Thymus (tissue), 11 donors: ENCODE measurements around the gene FAM193A. TPM values are rescaled to one million over a fixed set of nuclear protein-coding genes. Genes with fewer than 3 reads are reported as not detected.

Source experiments
- DNase-seq, 9 donors: peaks; one replicate each; pipeline ENCODE4 v3.0.0-alpha.2; 2013; ENCODE audit warnings: low spot score in 9 of 9, low read depth in 6 of 9, missing footprints in 1 of 9
- H3K27ac ChIP-seq, 2 donors: one replicate each; pipeline ENCODE4 v1.5.1; 2013; ENCODE audit warnings: control low read depth in 1 of 2, low read depth in 1 of 2, low read length in 1 of 2, mild to moderate bottlenecking in 1 of 2, moderate library complexity in 1 of 2
- H3K27me3 ChIP-seq, 2 donors: one replicate each; pipeline ENCODE4 v1.5.1; 2013; ENCODE audit warnings: low read length in 1 of 2; ENCODE audit not compliant: control insufficient read depth in 2 of 2, insufficient read depth in 1 of 2
- H3K36me3 ChIP-seq, 2 donors: one replicate each; pipeline ENCODE4 v1.5.1; 2013; ENCODE audit warnings: low read length in 1 of 2, mild to moderate bottlenecking in 1 of 2, moderate library complexity in 1 of 2; ENCODE audit not compliant: control insufficient read depth in 2 of 2, insufficient read depth in 2 of 2
- H3K4me1 ChIP-seq, 2 donors: one replicate each; pipeline ENCODE4 v1.5.1; 2013; ENCODE audit warnings: low read length in 2 of 2; ENCODE audit not compliant: control insufficient read depth in 2 of 2, insufficient read depth in 2 of 2
- H3K4me3 ChIP-seq, 2 donors: one replicate each; pipeline ENCODE4 v1.5.1; 2013; ENCODE audit warnings: low read length in 2 of 2, control low read depth in 1 of 2, mild to moderate bottlenecking in 1 of 2
- H3K9me3 ChIP-seq, 2 donors: one replicate each; pipeline ENCODE4 v1.5.1; 2013; ENCODE audit warnings: low read length in 1 of 2, mild to moderate bottlenecking in 1 of 2; ENCODE audit not compliant: control insufficient read depth in 2 of 2, insufficient read depth in 1 of 2
- WGBS: extraction: QIAGEN DNeasy Blood & Tissue Kit; methylation state at CpG from one replicate; pipeline ENCODE4 v1.1.7; 2013; 5-methylcytosine and 5-hydroxymethylcytosine counted together
- polyA plus RNA-seq: library from polyadenylated mRNA; stranded (reverse); fragments of 200-250 nt; gene quantifications from one replicate; pipeline ENCODE4 v1.2.3, GENCODE V29; 2013
- total RNA-seq: library from RNA; stranded (reverse); fragments of 120-200 nt; gene quantifications from one replicate; pipeline ENCODE4 v1.2.4, GENCODE V29; 2013
- donor health status: healthy.

The FAM193A gene
- total and polyA plus RNA-seq, 2 donors, result 9.0 to 13.8 TPM

- 98% methylated on average over 10 of the region's 10 CpGs for WGBS
- Histone ChIP-seq H3K27me3 (no peaks in the 10 kb centered on the region), H3K4me1 (peaks cover 0 to 4% of the 10 kb centered on the region in 2 donors), H3K27ac (no peak overlapping the region), H3K9me3 (no peaks in the 10 kb centered on the region), H3K36me3 (peaks cover 67 to 71% of the 10 kb centered on the region in 2 donors), H3K4me3 (no peak overlapping the region)
- DNase-seq, result no peak
Measured at GRCh38 chr4:2647403-2648158, 111.1 kb downstream of the FAM193A start.

- H3K9me3 ChIP-seq, result no peaks in the 10 kb centered on the region
- DNase-seq, result no peak
- peaks cover 0 to 4% of the 10 kb centered on the region in 2 donors for H3K4me1 ChIP-seq
- peaks cover 67 to 70% of the 10 kb centered on the region in 2 donors for H3K36me3 ChIP-seq
- no peak overlapping the region for H3K4me3 ChIP-seq
- no peak overlapping the region for H3K27ac ChIP-seq
- no peaks in the 10 kb centered on the region for H3K27me3 ChIP-seq
- 99% methylated on average over 9 of the region's 9 CpGs for WGBS
Measured at GRCh38 chr4:2648159-2648814, 111.8 kb downstream of the FAM193A start.

GRCh38 chr4:2649604-2650114 lies 113.2 kb downstream of the FAM193A start:
- no peak for DNase-seq
- H3K4me3 ChIP-seq, result no peak overlapping the region
- H3K27ac ChIP-seq, result no peak overlapping the region
- H3K9me3 ChIP-seq, result no peaks in the 10 kb centered on the region
- peaks cover 0 to 4% of the 10 kb centered on the region in 2 donors for H3K4me1 ChIP-seq
- 98% methylated on average over 5 of the region's 5 CpGs for WGBS
- H3K36me3 ChIP-seq, result peaks cover 59 to 60% of the 10 kb centered on the region in 2 donors
- H3K27me3 ChIP-seq, result no peaks in the 10 kb centered on the region

- Histone ChIP-seq H3K9me3 (no peaks in the 10 kb centered on the region), H3K27ac (no peak overlapping the region), H3K4me3 (no peak overlapping the region), H3K4me1 (peaks cover 0 to 4% of the 10 kb centered on the region in 2 donors), H3K36me3 (peaks cover 59 to 63% of the 10 kb centered on the region in 2 donors), H3K27me3 (no peaks in the 10 kb centered on the region)
- no peak for DNase-seq
- WGBS, result 99% methylated on average over 13 of the region's 13 CpGs
Measured at GRCh38 chr4:2650276-2650675, 113.8 kb downstream of the FAM193A start.

- peaks cover 63 to 68% of the 10 kb centered on the region in 2 donors for H3K36me3 ChIP-seq
- H3K27ac ChIP-seq, result no peak overlapping the region
- no peak overlapping the region for H3K4me3 ChIP-seq
- peaks cover 0 to 4% of the 10 kb centered on the region in 2 donors for H3K4me1 ChIP-seq
- no peaks in the 10 kb centered on the region for H3K9me3 ChIP-seq
- DNase-seq, result no peak
- no peaks in the 10 kb centered on the region for H3K27me3 ChIP-seq
- 96% methylated on average over 10 of the region's 10 CpGs for WGBS
Measured at GRCh38 chr4:2651546-2651945, 115.1 kb downstream of the FAM193A start.

- 81% methylated on average over 2 of the region's 2 CpGs for WGBS
- Histone ChIP-seq H3K4me3 (no peak overlapping the region), H3K9me3 (no peaks in the 10 kb centered on the region), H3K27ac (no peak overlapping the region), H3K36me3 (peaks cover 59 to 63% of the 10 kb centered on the region in 2 donors), H3K4me1 (peaks cover 0 to 4% of the 10 kb centered on the region in 2 donors), H3K27me3 (no peaks in the 10 kb centered on the region)
- DNase-seq, result no peak
Measured at GRCh38 chr4:2651998-2652397, 115.6 kb downstream of the FAM193A start.

GRCh38 chr4:2652415-2653160 lies 116.1 kb downstream of the FAM193A start:
- WGBS, result 49% methylated on average over 14 of the region's 14 CpGs
- Histone ChIP-seq H3K9me3 (no peaks in the 10 kb centered on the region), H3K27ac (no peak overlapping the region), H3K27me3 (no peaks in the 10 kb centered on the region), H3K4me3 (no peak overlapping the region), H3K4me1 (peaks cover 0 to 4% of the 10 kb centered on the region in 2 donors), H3K36me3 (peaks cover 53 to 58% of the 10 kb centered on the region in 2 donors)
- DNase-seq, result no peak

GRCh38 chr4:2660596-2661211 lies 124.3 kb downstream of the FAM193A start:
- H3K27ac ChIP-seq, result no peak overlapping the region
- no peaks in the 10 kb centered on the region for H3K27me3 ChIP-seq
- 97% methylated on average over 8 of the region's 8 CpGs for WGBS
- no peaks in the 10 kb centered on the region for H3K4me1 ChIP-seq
- H3K4me3 ChIP-seq, result no peak overlapping the region
- H3K36me3 ChIP-seq, result peaks cover 56 to 70% of the 10 kb centered on the region in 2 donors
- no peaks in the 10 kb centered on the region for H3K9me3 ChIP-seq
- no peak for DNase-seq
